ENCODE measurements around the gene CCL7. TPM values are rescaled to one million over a fixed set of nuclear protein-coding genes. Genes with fewer than 3 reads are reported as not detected.

The CCL7 gene
- total RNA-seq, 4 donors from 2014 or later = 2.2 TPM; not detected in 3

DNA sequence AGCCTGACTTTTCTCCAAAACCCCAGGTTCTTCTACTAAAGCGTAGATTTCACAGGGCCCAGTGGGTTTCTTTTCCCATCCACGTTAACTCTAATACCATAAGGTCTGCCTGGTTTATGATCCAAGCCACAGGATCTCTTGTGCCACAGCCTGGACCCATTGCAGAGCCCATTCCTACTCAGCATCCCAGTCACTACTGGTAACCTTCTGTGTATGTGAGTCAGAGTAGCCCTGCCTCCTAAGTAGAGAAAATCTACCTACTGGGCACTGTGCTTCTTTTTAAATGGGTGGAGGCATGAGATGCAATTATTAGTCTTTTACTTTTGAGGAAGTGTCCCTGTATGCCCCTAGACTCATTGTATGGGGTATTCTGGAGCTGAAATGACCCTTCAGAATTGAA is 29.0 kb downstream of the CCL7 start:
- H3K27me3 ChIP-seq = no peaks in the 10 kb centered on the region
- no peak overlapping the region for H3K27ac ChIP-seq
- 94 to 100% methylated on average over 2 of the region's 2 CpGs for WGBS, 2 donors (ENCODE audit: low coverage in 1 of 2)
- H3K9me3 ChIP-seq = no peaks in the 10 kb centered on the region
- TF ChIP-seq, protein P1, sequence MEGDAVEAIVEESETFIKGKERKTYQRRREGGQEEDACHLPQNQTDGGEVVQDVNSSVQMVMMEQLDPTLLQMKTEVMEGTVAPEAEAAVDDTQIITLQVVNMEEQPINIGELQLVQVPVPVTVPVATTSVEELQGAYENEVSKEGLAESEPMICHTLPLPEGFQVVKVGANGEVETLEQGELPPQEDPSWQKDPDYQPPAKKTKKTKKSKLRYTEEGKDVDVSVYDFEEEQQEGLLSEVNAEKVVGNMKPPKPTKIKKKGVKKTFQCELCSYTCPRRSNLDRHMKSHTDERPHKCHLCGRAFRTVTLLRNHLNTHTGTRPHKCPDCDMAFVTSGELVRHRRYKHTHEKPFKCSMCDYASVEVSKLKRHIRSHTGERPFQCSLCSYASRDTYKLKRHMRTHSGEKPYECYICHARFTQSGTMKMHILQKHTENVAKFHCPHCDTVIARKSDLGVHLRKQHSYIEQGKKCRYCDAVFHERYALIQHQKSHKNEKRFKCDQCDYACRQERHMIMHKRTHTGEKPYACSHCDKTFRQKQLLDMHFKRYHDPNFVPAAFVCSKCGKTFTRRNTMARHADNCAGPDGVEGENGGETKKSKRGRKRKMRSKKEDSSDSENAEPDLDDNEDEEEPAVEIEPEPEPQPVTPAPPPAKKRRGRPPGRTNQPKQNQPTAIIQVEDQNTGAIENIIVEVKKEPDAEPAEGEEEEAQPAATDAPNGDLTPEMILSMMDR (IDR thresholded peaks at IDR 0.05) = no peak
- no peak for TF ChIP-seq POLR2A (IDR thresholded peaks at IDR 0.05)
- no peak for TF ChIP-seq POLR2AphosphoS5 (IDR thresholded peaks at IDR 0.05)
- no peak for TF ChIP-seq EP300 (IDR thresholded peaks at IDR 0.05)
- no peak overlapping the region for H3K4me3 ChIP-seq
- peaks cover 0 to 11% (median 10%) of the 10 kb centered on the region in 3 donors for H3K4me1 ChIP-seq
- no peaks in the 10 kb centered on the region for H3K36me3 ChIP-seq
- ATAC-seq = no peak

DNA sequence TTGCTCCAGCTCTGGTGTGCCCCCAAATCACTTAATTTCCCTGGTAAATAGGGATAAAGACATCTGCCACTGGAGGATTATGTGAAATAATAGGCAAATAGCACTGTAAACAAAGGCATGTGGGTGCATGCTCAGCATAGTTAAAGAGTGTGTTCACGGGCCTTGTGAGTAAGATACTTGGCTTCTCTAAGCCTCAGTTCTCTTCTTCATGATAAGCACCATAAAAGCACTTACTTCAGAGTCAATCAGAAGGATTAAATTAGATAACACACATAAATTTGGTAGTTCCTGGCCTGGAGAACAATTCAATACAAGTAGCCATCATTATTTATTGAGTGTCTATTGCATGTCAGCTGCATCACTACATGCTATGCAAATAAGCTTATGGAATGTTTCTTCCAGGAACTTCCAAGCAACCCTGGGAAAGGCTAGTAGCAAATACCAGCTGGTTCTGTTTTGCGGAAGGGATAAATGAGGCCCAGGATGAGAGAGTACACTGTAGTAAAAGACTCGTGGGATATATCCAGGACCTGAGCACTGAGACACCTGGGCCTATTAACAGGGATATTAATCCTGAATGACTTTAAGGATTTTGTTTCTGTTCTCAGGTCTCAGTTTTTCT is 30.0 kb downstream of the CCL7 start:
- no peaks in the 10 kb centered on the region for H3K9me3 ChIP-seq
- no peak overlapping the region for H3K4me3 ChIP-seq
- H3K27me3 ChIP-seq = no peaks in the 10 kb centered on the region
- WGBS, 2 donors (ENCODE audit: low coverage in 1 of 2) = 48 to 57% methylated on average over 3 of the region's 3 CpGs
- TF ChIP-seq EP300 (IDR thresholded peaks at IDR 0.05) = no peak
- H3K27ac ChIP-seq = peak overlapping the region in 2 of 4 donors; percentile 22 to 57
- H3K4me1 ChIP-seq = peaks cover 0 to 11% (median 10%) of the 10 kb centered on the region in 3 donors
- no peak for ATAC-seq
- H3K36me3 ChIP-seq = no peaks in the 10 kb centered on the region

DNA sequence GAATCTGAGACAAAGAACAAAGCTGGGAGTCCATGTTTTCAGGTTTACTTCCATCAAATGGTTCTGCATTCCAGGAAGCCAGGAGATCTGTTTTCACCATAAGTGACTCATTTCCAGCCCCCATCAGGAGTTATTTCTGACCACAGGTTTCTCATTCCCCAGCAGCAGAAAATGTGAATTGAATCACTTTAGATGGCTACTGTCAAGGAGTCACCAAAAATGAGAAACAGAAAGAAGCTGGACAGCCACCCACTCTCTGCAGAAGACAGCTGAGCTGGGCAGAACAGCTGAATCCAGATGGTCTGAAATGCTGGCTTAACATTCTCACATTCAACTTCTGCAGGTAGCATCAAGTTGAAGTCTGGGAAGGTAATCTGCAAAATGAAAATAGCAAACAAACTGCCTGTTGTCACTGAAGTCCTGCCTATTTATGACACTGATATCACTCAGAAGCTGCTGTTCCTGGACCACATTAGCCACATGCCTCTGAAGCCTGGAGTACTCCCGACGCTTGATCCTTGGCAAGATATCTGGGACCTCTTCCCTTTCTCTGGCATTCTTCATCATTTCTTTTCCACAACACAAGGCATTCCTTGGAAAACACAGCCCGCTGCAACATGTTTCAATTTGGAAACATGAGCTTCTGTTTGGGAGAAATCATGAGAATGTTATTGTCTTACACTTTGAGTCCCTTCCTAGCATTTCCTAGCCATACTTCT is 30.8 kb downstream of the CCL7 start:
- Histone ChIP-seq H3K4me1 (peaks cover 0 to 12% (median 11%) of the 10 kb centered on the region in 3 donors), H3K9me3 (no peaks in the 10 kb centered on the region), H3K36me3 (no peaks in the 10 kb centered on the region), H3K27ac (peak overlapping the region in 2 of 4 donors; percentile 2 to 22), H3K27me3 (no peaks in the 10 kb centered on the region), H3K4me3 (no peak overlapping the region)
- TF ChIP-seq POLR2A (IDR thresholded peaks at IDR 0.05) (no peak), POLR2AphosphoS5 (IDR thresholded peaks at IDR 0.05) (no peak), EP300 (IDR thresholded peaks at IDR 0.05) (no peak)
- TF ChIP-seq, protein P1 (IDR thresholded peaks at IDR 0.05) = no peak
- WGBS, 2 donors (ENCODE audit: low coverage in 1 of 2) = 58 to 69% methylated on average over 3 of the region's 3 CpGs
- peak; percentile 71 for ATAC-seq

DNA sequence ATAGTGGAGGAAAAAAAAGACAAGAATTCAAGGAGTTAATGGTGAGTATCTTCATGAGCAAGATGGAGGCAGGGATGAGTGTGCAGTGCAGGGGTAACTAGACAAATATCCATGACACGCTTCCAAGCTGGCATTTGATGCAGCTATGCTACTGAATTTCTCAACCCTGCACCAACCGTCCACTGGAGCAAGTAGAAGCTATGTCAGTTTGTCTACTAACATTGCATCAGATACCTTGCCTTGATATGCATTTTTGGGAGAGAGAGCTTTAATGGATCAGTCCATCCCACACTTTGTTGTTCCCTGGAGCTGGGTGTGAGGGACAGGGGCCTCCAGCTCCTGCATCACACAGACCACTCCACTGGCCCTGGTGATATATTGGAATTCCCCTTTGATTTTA is 32.0 kb downstream of the CCL7 start:
- Histone ChIP-seq H3K9me3 (no peaks in the 10 kb centered on the region), H3K4me3 (no peak overlapping the region), H3K4me1 (peaks cover 0 to 23% (median 11%) of the 10 kb centered on the region in 3 donors), H3K27me3 (no peaks in the 10 kb centered on the region), H3K36me3 (no peaks in the 10 kb centered on the region), H3K27ac (no peak overlapping the region)
- no peak for ATAC-seq
- WGBS, 2 donors (ENCODE audit: low coverage in 1 of 2) = 75% methylated on average over 2 of the region's 2 CpGs; no CpG with 5 or more reads in 1 of the 2 donors
- TF ChIP-seq EP300 (IDR thresholded peaks at IDR 0.05) (no peak), POLR2AphosphoS5 (IDR thresholded peaks at IDR 0.05) (no peak), POLR2A (IDR thresholded peaks at IDR 0.05) (no peak)
- TF ChIP-seq, protein P1 (IDR thresholded peaks at IDR 0.05) = no peak

DNA sequence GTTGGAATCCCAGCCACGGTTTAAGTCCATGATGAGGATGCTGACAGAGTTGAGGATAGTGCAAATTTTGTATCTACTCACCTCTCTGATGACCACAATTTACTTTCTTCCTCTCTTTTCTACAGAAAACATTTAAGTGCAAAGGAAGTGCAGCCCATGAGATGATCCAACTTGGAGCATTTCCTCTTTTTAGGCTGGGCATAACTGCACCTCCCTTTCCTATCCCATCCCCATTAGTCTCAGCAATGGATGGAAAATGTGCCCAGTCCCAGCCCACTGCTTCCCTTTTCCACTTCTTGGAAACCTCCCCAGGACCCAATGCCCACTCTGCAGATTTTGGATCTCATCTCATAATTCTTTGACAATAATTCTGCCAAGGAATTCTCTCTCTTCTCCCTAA is 32.6 kb downstream of the CCL7 start:
- WGBS, 2 donors (ENCODE audit: low coverage in 1 of 2) = 91 to 100% methylated on average over 1 of the region's 1 CpG
- Histone ChIP-seq H3K27me3 (no peaks in the 10 kb centered on the region), H3K4me1 (peaks cover 0 to 30% (median 11%) of the 10 kb centered on the region in 3 donors), H3K4me3 (no peak overlapping the region), H3K9me3 (no peaks in the 10 kb centered on the region), H3K36me3 (no peaks in the 10 kb centered on the region), H3K27ac (no peak overlapping the region)
- TF ChIP-seq POLR2A (IDR thresholded peaks at IDR 0.05) (no peak), EP300 (IDR thresholded peaks at IDR 0.05) (no peak), POLR2AphosphoS5 (IDR thresholded peaks at IDR 0.05) (no peak)
- TF ChIP-seq, protein P1 (IDR thresholded peaks at IDR 0.05) = no peak
- no peak for ATAC-seq
